GM12878 (cell line): Measurements from ENCODE around the gene AJM1. TPM values are rescaled to one million over a fixed set of nuclear protein-coding genes. Genes with fewer than 3 reads are reported as not detected.

Experiments used
- ATAC-seq: fragments of 200-7000 bp; cut with Tn5 transposase; 3 replicates; pipeline ENCODE4 v1.9.1; 2020; ENCODE audit warnings: mild to moderate bottlenecking, moderate library complexity
- BruUV-seq: library from RNA; stranded (reverse); fragments of 400-500 nt; replicated peaks from 2 replicates; lab custom pipeline; 2021; lab: Mats Ljungman, UMichigan
- CTCF ChIA-PET: fragments of 300-600 bp; sonication (Branson Sonifier 250); formaldehyde crosslinking; extraction: SDS; loops from one replicate; lab custom pipeline; 2021; ENCODE audit warnings: inconsistent platforms; lab: Yijun Ruan, JAX
- POLR2A ChIA-PET: fragments of 350-600 bp; formaldehyde crosslinking; extraction: SDS; loops from one replicate; lab custom pipeline; 2021; ENCODE audit warnings: inconsistent platforms; lab: Charles Lee
- RAD21 ChIA-PET: fragments of 300-600 bp; sonication (Branson Sonifier 250); formaldehyde crosslinking; loops from one replicate; lab custom pipeline; 2023; ENCODE audit warnings: antibody characterized with exemption; ENCODE audit not compliant: unreplicated experiment; lab: Charles Lee
- SMC1A ChIA-PET: fragments of 300-600 bp; sonication (Branson Sonifier 250); formaldehyde crosslinking; loops from one replicate; lab custom pipeline; 2023; ENCODE audit not compliant: unreplicated experiment, uncharacterized antibody; lab: Charles Lee
- DNase-seq: peaks from one replicate; pipeline ENCODE4 v3.0.0-alpha.2; 2011; ENCODE audit warnings: low read depth, low spot score
- FAIRE-seq: peaks from 3 replicates; lab custom pipeline; 2011; peaks lifted over from hg19 to GRCh38; lab: Jason Lieb, UNC
- H2AFZ ChIP-seq: 2 replicates; pipeline ENCODE4 v1.6.0; 2011; ENCODE audit warnings: low read depth, low read length, control low read depth; ENCODE audit not compliant: control insufficient read depth
- H3K27ac ChIP-seq: 2 replicates; pipeline ENCODE4 v1.5.1; 2011; ENCODE audit warnings: control low read depth; ENCODE audit not compliant: control insufficient read depth, insufficient read depth
- H3K27me3 ChIP-seq, 2 experiments: replicated peaks in 1 of 2; 2 replicates each; pipeline versions ENCODE4 v1.6.0 to v1.6.1; 2011; ENCODE audit warnings: low read length in 1 of 2; ENCODE audit not compliant: control insufficient read depth in 2 of 2, insufficient read depth in 2 of 2
- H3K36me3 ChIP-seq, 2 experiments: 2 replicates each; pipeline ENCODE4 v1.5.1; 2011; ENCODE audit warnings: low read length in 1 of 2; ENCODE audit not compliant: control insufficient read depth in 2 of 2, insufficient read depth in 2 of 2
- H3K4me1 ChIP-seq: 2 replicates; pipeline ENCODE4 v1.6.1; 2011; ENCODE audit warnings: mild to moderate bottlenecking, low read length, moderate library complexity, mixed read lengths; ENCODE audit not compliant: control insufficient read depth, insufficient read depth
- H3K4me2 ChIP-seq: 2 replicates; pipeline ENCODE4 v1.6.0; 2011; ENCODE audit warnings: control low read depth; ENCODE audit not compliant: control insufficient read depth, insufficient read depth
- H3K4me3 ChIP-seq: fragments of 200-600 bp; sonication (generic); 2 replicates; pipeline ENCODE4 v1.5.1; 2016
- H3K79me2 ChIP-seq: 2 replicates; pipeline ENCODE4 v1.6.0; 2011; ENCODE audit warnings: low read length; ENCODE audit not compliant: control insufficient read depth, insufficient read depth
- H3K9ac ChIP-seq: 2 replicates; pipeline ENCODE4 v1.8.0; 2011; ENCODE audit warnings: low read length, control low read depth, mixed read lengths; ENCODE audit not compliant: control insufficient read depth, insufficient read depth
- H3K9me3 ChIP-seq: replicated peaks from 3 replicates; pipeline ENCODE4 v1.5.1; 2011; ENCODE audit warnings: mild to moderate bottlenecking, low read length; ENCODE audit not compliant: control insufficient read depth, insufficient read depth
- H4K20me1 ChIP-seq: 2 replicates; pipeline ENCODE4 v1.6.0; 2011; ENCODE audit not compliant: control insufficient read depth, insufficient read depth
- MXI1 ChIP-seq: fragments of 150-350 bp; IDR thresholded peaks from 2 replicates; pipeline ENCODE4 v1.6.1; 2011; ENCODE audit warnings: low read depth, mild to moderate bottlenecking, inconsistent platforms, low read length, improper control_type of control experiment
- NFYB ChIP-seq: IDR thresholded peaks from 2 replicates; pipeline ENCODE4 v1.6.1; 2011; ENCODE audit warnings: low read depth, mild to moderate bottlenecking, low read length, improper control_type of control experiment, moderate library complexity; ENCODE audit not compliant: insufficient read depth
- NRF1 ChIP-seq: conservative IDR thresholded peaks from 2 replicates; pipeline ENCODE4 v1.6.1; 2011; ENCODE audit warnings: mild to moderate bottlenecking, low read depth, low read length, improper control_type of control experiment
- POU2F2 ChIP-seq: IDR thresholded peaks from 3 replicates; pipeline ENCODE4 v1.6.1; 2011; ENCODE audit warnings: low read depth, mild to moderate bottlenecking, low read length, borderline replicate concordance
- TBL1XR1 ChIP-seq: IDR thresholded peaks from 2 replicates; pipeline ENCODE4 v1.6.1; 2012; ENCODE audit warnings: low read depth, low read length, improper control_type of control experiment
- WGBS: methylation state at CpG from one replicate; pipeline ENCODE4 v1.1.6; 2016; ENCODE audit warnings: low lambda C conversion rate; ENCODE audit not compliant: insufficient replicate concordance, insufficient coverage; ENCODE audit errors: missing lambda C conversion rate; 5-methylcytosine and 5-hydroxymethylcytosine counted together
- in situ Hi-C: fragments of 300-500 bp; cut with MboI; formaldehyde crosslinking; loops from 9 replicates; pipeline ENCODE4 v1.14.3; 2018; ENCODE audit warnings: mixed read lengths
- intact Hi-C: fragments of 100-400 bp; cut with micrococcal nuclease; formaldehyde crosslinking; loops from one replicate; pipeline ENCODE4 v1.14.2; 2022; ENCODE audit not compliant: unreplicated experiment
- polyA plus RNA-seq, 11 experiments: library from polyadenylated mRNA; depleted of rRNA in 4 of 11; unstranded in 6 of 11; stranded (reverse) in 5 of 11; fragments of >200 nt; fragmentation: Nextera tagmentation in 4 of 11; fragmentation: Illumina TruSeq in 1 of 11; extraction: Ambion mirVana in 4 of 11; extraction: Trizol in 1 of 11; gene quantifications; 1 replicate in 1 of 11; 2 replicates in 10 of 11; pipeline versions ENCODE4 v1.2.1 to v1.2.3, GENCODE V29; 2011 to 2016; ENCODE audit warnings: inconsistent platforms in 2 of 11, missing spikeins in 2 of 11, low read depth in 1 of 11
- total RNA-seq, 4 experiments: library from RNA; depleted of rRNA in 3 of 4; stranded (reverse); fragments of >200 nt in 3 of 4; fragmentation: Illumina TruSeq in 1 of 4; extraction: Trizol in 1 of 4; gene quantifications; 2 replicates each; pipeline versions ENCODE4 v1.2.1 to v1.2.3, GENCODE V29; 2013 to 2021

Gene AJM1
- total and polyA plus RNA-seq, 10 of the 15 experiments (the other 5 are each of a cell fraction or from before 2014, with no cell fraction given): 0.06 to 2.5 (median 1.0) TPM; not detected in 2

DNA sequence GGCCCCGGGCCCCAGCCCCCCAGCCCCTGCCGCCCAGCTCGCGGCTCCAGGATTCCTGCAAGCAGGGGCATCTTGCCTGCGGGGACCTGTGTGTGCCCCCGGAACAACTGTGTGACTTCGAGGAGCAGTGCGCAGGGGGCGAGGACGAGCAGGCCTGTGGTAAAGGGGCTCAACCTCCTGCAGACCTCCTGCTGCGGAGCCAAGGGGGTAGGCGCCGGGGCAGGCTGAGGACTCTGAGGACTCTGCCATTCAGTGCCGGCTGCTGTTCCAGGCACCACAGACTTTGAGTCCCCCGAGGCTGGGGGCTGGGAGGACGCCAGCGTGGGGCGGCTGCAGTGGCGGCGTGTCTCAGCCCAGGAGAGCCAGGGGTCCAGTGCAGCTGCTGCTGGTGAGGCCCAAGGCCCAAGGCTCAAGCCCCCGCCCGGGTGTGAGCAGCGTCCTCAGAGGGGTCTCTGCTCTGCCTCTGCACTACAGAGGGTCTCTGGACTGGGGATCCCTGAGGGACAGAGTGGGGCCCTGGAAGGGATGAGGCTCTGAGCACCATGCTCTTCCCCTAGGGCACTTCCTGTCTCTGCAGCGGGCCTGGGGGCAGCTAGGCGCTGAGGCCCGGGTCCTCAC lies 13.3 kb downstream of the AJM1 start:
- Histone ChIP-seq H3K4me1 (no peaks in the 10 kb centered on the region), H3K9me3 (no peaks in the 10 kb centered on the region), H4K20me1 (no peaks in the 10 kb centered on the region), H3K27ac (no peak overlapping the region), H3K4me3 (no peak overlapping the region), H3K9ac (no peak overlapping the region), H3K36me3 (peaks cover 3 to 9% of the 10 kb centered on the region in 2 experiments; a peak in 3 of 4 replicates), H3K4me2 (no peak overlapping the region), H2AFZ (no peak overlapping the region), H3K27me3 (no peaks in the 10 kb centered on the region), H3K79me2 (no peaks in the 10 kb centered on the region)
- DNase-seq (no peak), ATAC-seq (no peak), FAIRE-seq (no peak)
- in situ Hi-C loops (no loop called here), intact Hi-C loops (no loop called here)
- TF ChIP-seq TBL1XR1: no peak
- no peak for TF ChIP-seq POU2F2
- TF ChIP-seq NRF1: no peak
- no peak for TF ChIP-seq MXI1
- ChIA-PET RAD21 (interaction anchor here (0.6 kb wide), 1 partner anchor 65 kb away, joined by 3 read pairs; no protein-coding TSS in a partner anchor), SMC1A (no interaction called here), POLR2A (interaction anchor here (0.6 to 0.8 kb wide), 2 partner anchors 17 to 847 kb away, joined by 3 to 5 read pairs; no protein-coding TSS in a partner anchor), CTCF (interaction anchor here (0.7 kb wide), 1 partner anchor 55 kb away, joined by 3 read pairs; no protein-coding TSS in a partner anchor)
- 78% methylated on average over 26 of the region's 26 CpGs for WGBS
- BruUV-seq: no TSS peak

DNA sequence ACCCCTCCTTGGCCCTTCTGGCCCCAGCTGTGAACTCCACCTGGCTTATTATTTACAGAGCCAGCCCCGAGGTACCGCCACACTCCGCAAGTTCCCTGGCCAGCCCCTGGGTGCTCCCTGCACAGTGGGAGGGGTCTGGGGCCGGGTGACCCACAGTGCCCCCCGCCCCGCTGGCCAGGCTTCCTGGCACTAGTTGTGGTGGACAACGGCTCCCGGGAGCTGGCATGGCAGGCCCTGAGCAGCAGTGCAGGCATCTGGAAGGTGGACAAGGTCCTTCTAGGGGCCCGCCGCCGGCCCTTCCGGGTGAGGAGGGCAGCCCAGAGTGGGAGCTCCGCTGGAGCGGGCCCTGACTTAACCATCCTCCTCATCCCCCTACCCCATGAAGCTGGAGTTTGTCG lies 13.8 kb downstream of the AJM1 start:
- ATAC-seq: no peak
- DNase-seq: no peak
- 75% methylated on average over 15 of the region's 15 CpGs for WGBS
- CTCF ChIA-PET: interaction anchor here (0.7 kb wide), 1 partner anchor 55 kb away, joined by 3 read pairs; no protein-coding TSS in a partner anchor
- TF ChIP-seq NFYB: no peak
- in situ Hi-C loops (no loop called here), intact Hi-C loops (no loop called here)
- H4K20me1 ChIP-seq: no peaks in the 10 kb centered on the region
- no TSS peak for BruUV-seq
- no peak overlapping the region for H3K4me2 ChIP-seq
- no peak overlapping the region for H3K27ac ChIP-seq
- peaks cover 0 to 7% of the 10 kb centered on the region in 2 experiments; a peak in 2 of 4 replicates for H3K36me3 ChIP-seq
- SMC1A ChIA-PET: no interaction called here
- POLR2A ChIA-PET: interaction anchor here (0.8 kb wide), 1 partner anchor 17 kb away, joined by 5 read pairs; no protein-coding TSS in a partner anchor
- no peak overlapping the region for H3K4me3 ChIP-seq
- H3K27me3 ChIP-seq: no peaks in the 10 kb centered on the region
- no peaks in the 10 kb centered on the region for H3K9me3 ChIP-seq
- no peaks in the 10 kb centered on the region for H3K79me2 ChIP-seq
- RAD21 ChIA-PET: no interaction called here
- no peak for FAIRE-seq
- H3K4me1 ChIP-seq: no peaks in the 10 kb centered on the region
- H2AFZ ChIP-seq: no peak overlapping the region
- H3K9ac ChIP-seq: no peak overlapping the region
